ENCODE results near the gene SMURF1. TPM values are rescaled to one million over a fixed set of nuclear protein-coding genes. Genes with fewer than 3 reads are reported as not detected.

Gene SMURF1
- total RNA-seq, 1 experiment from 2014 or later, result 19.0 TPM

DNA sequence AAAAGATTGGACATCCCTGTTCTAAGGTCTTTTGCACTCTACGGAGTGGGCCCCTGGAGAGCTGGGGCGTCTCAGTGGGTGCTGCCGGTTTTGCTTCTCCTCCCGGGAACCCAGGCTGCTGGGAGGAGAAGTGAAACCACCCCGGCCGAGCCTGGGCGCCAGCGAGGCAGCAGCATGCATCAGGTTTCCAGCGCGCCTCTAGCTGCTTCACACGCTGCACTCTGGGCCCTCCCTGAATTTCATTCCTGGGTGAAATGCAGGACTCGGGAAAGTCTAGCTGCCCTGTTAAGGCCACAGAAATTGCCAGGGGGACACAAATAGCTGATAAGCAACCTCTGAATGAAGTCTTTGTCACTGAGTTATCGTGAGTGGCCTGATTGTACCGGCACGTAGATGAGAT lies 138.1 kb downstream of the SMURF1 start:
- no peak for DNase-seq (ENCODE audit: low spot score)

DNA sequence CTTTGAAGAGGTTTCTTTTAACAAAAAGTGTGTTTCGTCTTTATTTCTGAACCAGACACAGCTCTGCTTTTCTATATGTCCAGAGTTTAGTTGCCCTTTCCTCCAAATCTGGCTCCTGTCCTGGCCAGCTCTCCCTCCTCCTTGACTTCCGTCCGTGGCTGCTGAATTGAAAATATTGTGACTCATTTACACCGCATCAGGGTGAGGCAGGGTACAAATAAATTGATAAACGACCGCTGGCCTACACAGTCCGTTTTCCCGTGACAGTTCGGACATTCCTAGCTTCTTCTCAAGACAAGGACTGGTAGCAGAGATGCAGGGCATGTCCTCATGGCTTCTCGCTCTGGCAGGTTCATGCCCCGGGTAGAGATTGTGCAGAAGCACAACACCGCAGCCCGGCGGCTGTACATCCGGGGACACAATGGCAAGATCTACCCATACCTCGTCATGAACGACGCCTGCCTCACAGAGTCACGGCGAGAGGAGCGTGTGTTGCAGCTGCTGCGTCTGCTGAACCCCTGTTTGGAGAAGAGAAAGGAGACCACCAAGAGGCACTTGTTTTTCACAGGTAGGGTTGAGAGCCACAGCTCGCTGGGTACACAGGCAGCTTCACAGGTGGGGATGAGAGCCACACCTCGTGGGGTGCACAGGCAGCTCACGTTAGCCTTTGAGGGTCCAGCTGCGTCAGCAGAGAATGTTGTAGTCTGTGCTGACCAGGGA lies 139.0 kb downstream of the SMURF1 start:
- DNase-seq (ENCODE audit: low spot score), result no peak

- DNase-seq (ENCODE audit: low spot score), result no peak
Observed at GRCh38 chr7:99004216-99004615, 139.7 kb downstream of the SMURF1 start.

GRCh38 chr7:99003419-99003818 lies 140.5 kb downstream of the SMURF1 start:
- no peak for DNase-seq (ENCODE audit: low spot score)

GRCh38 chr7:99002827-99003212 lies 141.1 kb downstream of the SMURF1 start:
- DNase-seq (ENCODE audit: low spot score), result no peak

- no peak for DNase-seq (ENCODE audit: low spot score)
Observed at GRCh38 chr7:99002148-99002826, 141.6 kb downstream of the SMURF1 start.

- no peak for DNase-seq (ENCODE audit: low spot score)
Observed at GRCh38 chr7:99001482-99002147, 142.3 kb downstream of the SMURF1 start.

DNA sequence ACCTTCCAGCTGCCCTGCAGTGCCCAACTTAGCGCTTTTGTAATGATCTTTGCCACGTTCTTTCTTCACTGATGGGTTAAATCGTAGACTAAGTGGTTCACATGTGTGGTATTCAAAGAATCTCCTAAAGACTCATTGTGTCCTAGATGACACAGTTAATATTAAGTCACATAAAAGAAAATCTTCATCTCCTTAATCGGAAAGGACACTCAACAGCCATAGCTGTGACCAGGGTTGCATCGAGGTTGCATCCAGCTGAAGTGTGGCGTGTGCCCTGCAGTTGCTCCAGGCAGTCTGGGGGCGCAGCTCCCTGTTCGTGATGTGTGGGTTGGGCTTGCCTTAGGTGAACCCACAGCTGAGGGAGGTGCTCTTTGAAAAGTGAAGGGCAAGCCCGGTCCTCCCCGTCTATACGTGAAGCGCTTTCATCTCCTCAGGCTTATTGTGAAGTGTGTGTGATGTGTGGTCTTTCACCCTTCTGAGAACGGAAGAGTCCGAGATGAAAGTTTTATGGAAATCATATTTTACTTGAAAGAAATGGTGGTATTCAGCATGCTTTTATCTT lies 142.9 kb downstream of the SMURF1 start:
- no peak for DNase-seq (ENCODE audit: low spot score)

DNA sequence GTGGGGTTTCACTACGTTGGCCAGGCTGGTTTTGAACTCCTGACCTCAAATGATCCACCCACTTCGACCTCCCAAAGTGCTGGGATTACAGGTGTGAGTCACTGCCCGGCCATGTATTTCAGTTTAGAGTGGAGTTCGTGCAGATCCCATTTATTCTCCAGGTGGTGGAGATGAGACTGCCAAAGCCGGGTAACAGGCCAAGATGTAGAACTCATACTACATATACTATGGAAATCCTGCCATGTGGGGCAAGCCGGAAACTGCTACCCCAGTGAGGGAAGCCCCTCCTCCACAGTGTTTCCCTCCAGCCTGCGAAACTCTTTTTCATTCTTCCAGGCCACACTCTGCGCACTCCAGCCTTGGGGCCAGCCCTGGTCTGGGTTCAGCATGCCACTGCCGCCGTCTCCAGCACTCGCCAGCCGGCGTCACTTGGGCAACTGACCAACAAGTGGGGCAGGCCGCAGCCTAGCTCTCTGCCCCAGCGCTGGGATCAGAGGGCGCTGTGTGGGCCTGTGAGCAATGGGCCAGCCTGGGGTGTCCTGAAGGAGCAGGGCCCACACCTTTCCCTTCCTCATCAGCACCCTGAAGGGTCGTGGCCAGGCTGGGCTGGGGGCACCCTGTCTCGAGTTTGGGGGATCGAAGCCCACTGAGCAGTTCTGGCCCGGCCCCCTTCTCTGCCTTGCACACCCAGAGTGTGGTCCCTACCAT lies 143.6 kb downstream of the SMURF1 start:
- no peak for DNase-seq (ENCODE audit: low spot score)

- DNase-seq (ENCODE audit: low spot score), result no peak
Observed at GRCh38 chr7:98998821-98999725, 144.8 kb downstream of the SMURF1 start.

- DNase-seq (ENCODE audit: low spot score), result no peak
Observed at GRCh38 chr7:98997846-98998245, 146.1 kb downstream of the SMURF1 start.

DNA sequence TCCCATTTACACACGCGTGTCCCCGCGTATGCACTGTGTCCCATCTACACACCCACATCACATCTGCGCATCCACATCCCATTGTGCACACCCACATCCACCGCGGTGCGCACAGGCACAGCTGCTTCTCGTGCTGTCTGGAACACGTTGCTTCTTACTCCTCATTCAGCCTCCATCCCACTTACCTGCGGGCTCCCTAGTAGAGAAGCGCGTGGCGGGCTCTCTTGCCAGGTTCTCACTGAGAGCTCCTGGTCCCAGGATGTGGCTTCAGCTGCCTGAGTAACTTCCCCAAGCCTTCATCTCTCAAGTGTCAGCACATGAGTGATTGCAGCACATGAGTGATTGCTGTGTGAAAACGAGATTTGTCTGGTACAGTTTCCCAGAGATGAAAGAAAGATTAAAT lies 147.8 kb downstream of the SMURF1 start:
- DNase-seq (ENCODE audit: low spot score), result no peak

DNA sequence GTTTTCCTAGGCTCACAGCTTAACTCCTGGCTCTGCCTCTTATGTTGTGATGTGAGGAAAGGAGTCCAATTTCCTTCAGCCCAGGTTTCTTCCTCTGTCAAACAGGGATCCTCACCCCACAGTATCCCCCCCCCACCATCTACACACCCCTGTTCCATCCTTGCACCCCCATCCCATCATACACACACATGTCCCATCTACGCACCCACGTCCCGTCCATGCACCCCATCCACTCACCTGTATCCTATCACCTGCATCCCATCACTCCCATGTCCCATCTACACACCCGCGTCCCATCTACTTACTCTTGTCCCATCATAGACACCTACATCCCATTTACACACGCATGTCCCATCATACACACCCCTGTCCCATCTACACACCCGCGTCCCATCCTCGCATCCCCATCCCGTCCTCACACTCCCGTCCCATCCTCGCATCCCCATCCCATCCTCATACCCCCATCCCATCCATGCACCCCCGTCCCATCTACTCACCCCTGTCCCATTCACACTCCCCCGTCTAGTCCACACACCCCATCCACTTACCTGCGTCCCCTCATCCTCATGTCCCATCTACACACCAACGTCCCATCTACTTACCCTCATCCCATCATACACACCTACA lies 148.3 kb downstream of the SMURF1 start:
- DNase-seq (ENCODE audit: low spot score), result no peak

DNA sequence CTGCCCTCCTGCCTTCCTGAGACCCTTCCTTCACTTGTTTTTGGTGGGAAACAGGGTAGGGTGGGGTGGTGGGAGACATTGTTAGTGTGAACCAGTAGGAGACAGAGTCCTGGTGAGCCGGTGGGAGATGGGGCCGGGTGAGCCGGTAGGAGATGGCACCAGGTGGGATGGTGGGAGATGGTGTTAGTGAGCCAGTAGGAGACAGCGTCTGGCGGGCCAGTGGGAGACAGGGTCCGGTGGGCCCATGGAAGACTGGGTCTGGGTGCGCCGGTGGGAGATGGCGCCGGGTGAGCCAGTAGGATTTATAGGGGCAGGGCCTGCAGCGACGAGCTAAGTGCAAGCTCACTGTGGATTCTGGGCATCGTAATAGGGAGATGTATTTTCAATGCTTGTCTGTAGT lies 148.8 kb downstream of the SMURF1 start:
- no peak for DNase-seq (ENCODE audit: low spot score)

DNA sequence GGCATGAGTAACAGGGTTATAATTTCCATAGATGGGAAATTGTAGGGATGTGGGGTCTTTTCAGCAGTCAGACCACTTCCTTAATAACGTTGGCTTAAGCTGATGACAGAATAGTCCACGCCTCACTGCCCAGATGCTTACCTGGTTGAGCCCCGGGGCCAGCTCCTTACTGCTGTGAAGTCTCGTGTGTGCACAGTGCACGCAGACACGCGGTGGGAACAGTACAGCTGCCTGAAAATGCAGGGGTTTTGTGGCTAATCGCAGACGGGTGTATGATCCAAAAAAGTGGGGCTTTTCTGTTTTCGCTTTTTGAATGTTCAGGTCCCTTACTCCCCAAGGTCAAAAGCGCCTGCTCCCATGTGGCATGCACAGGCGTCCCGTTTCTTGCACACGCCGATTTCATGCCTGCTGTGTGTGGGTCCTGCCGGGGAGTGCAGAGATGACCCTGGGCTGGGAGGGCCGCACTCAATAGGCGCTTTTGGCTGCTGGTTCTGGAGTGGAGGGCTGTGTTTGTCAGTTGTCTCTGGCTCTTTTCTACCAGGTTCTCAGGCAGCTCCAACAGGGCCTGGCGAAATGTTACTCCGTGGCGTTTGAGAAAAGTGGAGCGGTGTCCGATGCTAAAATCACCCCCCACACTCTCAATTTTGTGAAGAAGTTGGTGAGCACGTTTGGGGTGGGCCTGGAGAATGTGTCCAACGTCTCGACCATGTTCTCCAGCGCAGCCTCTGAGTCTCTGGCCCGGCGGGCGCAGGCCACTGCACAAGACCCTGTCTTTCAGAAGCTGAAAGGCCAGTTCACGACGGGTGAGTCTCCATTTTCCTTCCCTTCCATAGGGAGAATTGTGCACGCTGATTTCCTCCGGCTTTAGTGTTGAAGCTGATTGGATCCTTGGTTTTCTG lies 149.6 kb downstream of the SMURF1 start:
- no peak for DNase-seq (ENCODE audit: low spot score)

- DNase-seq (ENCODE audit: low spot score), result no peak
Observed at GRCh38 chr7:98993024-98993897, 150.6 kb downstream of the SMURF1 start.

- no peak for DNase-seq (ENCODE audit: low spot score)
Observed at GRCh38 chr7:98992076-98992475, 151.8 kb downstream of the SMURF1 start.

DNA sequence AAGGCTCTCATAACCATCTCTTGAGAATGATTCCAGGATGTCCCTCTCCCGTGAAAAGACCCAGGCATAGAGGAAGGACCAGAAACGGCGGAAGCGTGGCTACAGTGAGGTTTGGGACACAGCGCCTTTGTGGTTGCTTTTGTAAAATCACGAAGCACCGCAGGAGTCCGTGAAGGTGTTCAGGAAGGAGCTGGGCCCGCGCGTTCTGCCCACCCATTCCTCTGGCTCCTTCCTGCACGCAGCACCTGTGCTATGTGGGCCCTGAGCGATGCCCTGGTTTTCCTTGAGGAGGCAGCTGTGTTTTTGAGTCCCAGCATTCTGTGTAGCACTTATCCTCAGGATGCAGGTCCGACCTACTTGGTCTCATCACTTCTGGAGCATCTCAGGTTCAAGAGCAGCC lies 152.8 kb downstream of the SMURF1 start:
- DNase-seq (ENCODE audit: low spot score), result no peak

All from H4 (cell line).